ENCODE results near the gene SKA2.

Gene SKA2

GRCh38 chr17:59154721-59155438 is at the start of gene SKA2:
TSS of gene SKA2 (minus strand) at chr17:59155186. CDS start at chr17:59155163, 23 bp downstream.
- in situ Hi-C loops (cut with MboI; ENCODE audit: low sequenced_read_pairs, unreplicated experiment): no loop called here
- TF ChIP-seq, protein P1, sequence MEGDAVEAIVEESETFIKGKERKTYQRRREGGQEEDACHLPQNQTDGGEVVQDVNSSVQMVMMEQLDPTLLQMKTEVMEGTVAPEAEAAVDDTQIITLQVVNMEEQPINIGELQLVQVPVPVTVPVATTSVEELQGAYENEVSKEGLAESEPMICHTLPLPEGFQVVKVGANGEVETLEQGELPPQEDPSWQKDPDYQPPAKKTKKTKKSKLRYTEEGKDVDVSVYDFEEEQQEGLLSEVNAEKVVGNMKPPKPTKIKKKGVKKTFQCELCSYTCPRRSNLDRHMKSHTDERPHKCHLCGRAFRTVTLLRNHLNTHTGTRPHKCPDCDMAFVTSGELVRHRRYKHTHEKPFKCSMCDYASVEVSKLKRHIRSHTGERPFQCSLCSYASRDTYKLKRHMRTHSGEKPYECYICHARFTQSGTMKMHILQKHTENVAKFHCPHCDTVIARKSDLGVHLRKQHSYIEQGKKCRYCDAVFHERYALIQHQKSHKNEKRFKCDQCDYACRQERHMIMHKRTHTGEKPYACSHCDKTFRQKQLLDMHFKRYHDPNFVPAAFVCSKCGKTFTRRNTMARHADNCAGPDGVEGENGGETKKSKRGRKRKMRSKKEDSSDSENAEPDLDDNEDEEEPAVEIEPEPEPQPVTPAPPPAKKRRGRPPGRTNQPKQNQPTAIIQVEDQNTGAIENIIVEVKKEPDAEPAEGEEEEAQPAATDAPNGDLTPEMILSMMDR (IDR thresholded peaks at IDR 0.05; ENCODE audit: borderline replicate concordance, control extremely low read depth, extremely low read depth, insufficient read depth, missing control alignments): no peak
- DNase-seq (ENCODE audit: low spot score): peak; percentile 89

DNA sequence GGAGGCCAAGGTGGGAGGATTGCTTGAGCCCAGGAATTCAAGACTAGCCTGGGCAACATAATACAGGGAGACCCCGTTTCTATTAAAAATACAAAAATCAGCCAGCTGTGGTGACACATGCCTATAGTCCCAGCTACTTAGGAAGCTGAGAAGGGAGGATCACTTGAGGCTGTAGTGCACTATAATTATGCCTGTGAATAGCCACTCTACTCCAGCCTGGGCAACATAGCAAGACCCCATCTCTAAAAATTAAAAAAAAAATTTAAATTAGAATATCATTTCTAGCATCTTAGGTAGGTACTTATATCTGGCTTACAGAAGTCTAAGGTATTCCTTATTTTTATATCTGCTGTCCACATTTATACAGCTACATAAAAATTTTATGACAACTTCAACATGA is 47.3 kb upstream of the SKA2 start:
- no peak for DNase-seq (ENCODE audit: low spot score)
- in situ Hi-C loops (cut with MboI; ENCODE audit: low sequenced_read_pairs, unreplicated experiment): no loop called here
- TF ChIP-seq, protein P1 (IDR thresholded peaks at IDR 0.05; ENCODE audit: borderline replicate concordance, control extremely low read depth, extremely low read depth, insufficient read depth, missing control alignments): no peak

- in situ Hi-C loops (cut with MboI; ENCODE audit: low sequenced_read_pairs, unreplicated experiment): no loop called here
- DNase-seq (ENCODE audit: low spot score): no peak
- TF ChIP-seq, protein P1 (IDR thresholded peaks at IDR 0.05; ENCODE audit: borderline replicate concordance, control extremely low read depth, extremely low read depth, insufficient read depth, missing control alignments): no peak
Measured at GRCh38 chr17:59199398-59199797, 44.4 kb upstream of the SKA2 start.

DNA sequence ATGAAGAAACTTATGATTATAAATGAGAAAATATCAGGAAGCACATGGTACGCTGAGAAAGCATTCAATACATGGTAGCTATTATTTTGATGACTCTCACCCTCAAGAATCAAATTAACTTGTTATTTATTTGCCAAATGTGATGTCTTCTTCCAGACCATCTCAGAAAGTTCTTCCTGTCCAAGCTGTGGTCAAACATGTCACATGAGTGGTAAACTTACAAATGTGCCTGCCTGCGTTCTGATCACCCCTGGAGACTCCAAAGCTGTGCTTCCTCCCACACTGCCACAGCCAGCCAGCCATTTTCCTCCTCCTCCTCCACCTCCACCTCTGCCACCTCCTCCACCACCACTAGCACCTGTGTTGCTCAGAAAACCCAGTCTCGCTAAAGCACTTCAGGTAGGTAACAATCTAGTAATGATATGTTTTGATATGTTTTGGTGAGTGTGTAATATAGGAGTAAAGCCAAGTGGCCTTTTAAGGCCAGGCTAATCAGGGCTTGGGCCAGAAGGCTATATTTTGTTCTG is 38.4 kb upstream of the SKA2 start:
- in situ Hi-C loops (cut with MboI; ENCODE audit: low sequenced_read_pairs, unreplicated experiment): no loop called here
- TF ChIP-seq, protein P1 (IDR thresholded peaks at IDR 0.05; ENCODE audit: borderline replicate concordance, control extremely low read depth, extremely low read depth, insufficient read depth, missing control alignments): no peak
- DNase-seq (ENCODE audit: low spot score): no peak

DNA sequence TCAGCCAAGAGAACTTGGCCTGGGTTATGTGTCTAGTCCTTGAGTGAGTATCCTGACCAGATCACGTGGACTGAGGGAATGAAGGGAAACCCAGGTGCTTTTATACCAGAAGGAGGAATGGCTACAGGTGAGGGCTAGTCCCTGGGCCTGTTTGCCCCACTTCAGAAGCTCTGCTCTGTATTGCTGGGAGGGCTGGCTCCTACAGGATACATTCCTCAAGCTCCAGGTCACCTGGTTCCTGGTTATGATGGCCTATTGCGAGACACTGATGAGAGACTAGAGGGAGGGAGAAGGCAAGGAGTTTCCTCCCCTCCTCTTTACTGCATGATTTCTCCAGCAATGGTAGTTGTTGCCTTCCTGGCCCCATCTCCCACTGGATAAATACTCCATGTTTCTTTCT is 35.8 kb upstream of the SKA2 start:
- in situ Hi-C loops (cut with MboI; ENCODE audit: low sequenced_read_pairs, unreplicated experiment): no loop called here
- TF ChIP-seq, protein P1 (IDR thresholded peaks at IDR 0.05; ENCODE audit: borderline replicate concordance, control extremely low read depth, extremely low read depth, insufficient read depth, missing control alignments): no peak

DNA sequence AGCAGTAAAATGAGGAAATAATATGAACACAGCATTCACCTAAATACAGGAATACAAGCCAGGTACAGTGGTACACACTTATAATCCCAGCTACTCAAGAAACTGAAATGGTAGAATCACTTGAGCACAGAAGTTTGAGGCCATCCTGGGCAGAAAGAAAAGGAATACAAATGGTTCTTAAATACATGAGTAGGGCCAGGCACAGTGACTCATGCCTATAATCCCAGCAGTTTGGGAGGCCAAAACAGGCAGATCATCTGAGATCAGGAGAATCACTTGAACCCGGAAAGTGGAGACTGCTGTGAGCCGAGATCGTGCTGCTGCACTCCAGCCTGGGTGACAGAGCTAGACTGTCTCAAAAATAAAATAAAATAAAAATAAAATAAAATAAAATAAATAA is 31.9 kb upstream of the SKA2 start:
- no peak for DNase-seq (ENCODE audit: low spot score)
- TF ChIP-seq, protein P1 (IDR thresholded peaks at IDR 0.05; ENCODE audit: borderline replicate concordance, control extremely low read depth, extremely low read depth, insufficient read depth, missing control alignments): no peak
- in situ Hi-C loops (cut with MboI; ENCODE audit: low sequenced_read_pairs, unreplicated experiment): no loop called here

More for the DNA sequence above, 35.8 kb upstream of the SKA2 start:
- no peak for DNase-seq (ENCODE audit: low spot score)
